Esophagus muscularis mucosa (tissue), 4 donors: Measurements from ENCODE around the gene SLC35F3. TPM values are rescaled to one million over a fixed set of nuclear protein-coding genes. Genes with fewer than 3 reads are reported as not detected.

Experiments used
- DNase-seq: peaks from one replicate; pipeline ENCODE4 v3.0.0-alpha.2; 2017; ENCODE audit errors: extremely low spot score
- H3K27ac ChIP-seq, 4 donors: fragments of 200-600 bp; sonication (generic); replicated peaks in 1 of 4; 1 replicate in 3 of 4; 2 replicates in 1 of 4; pipeline ENCODE4 v1.5.1; 2016 to 2019; ENCODE audit warnings: mild to moderate bottlenecking in 1 of 4
- H3K27me3 ChIP-seq, 4 donors: fragments of 200-600 bp; sonication (generic); one replicate each; pipeline versions ENCODE4 v1.5.1 to v1.6.0; 2016 to 2019
- H3K36me3 ChIP-seq, 4 donors: fragments of 200-600 bp; sonication (generic); one replicate each; pipeline ENCODE4 v1.5.1; 2016 to 2019
- H3K4me1 ChIP-seq, 4 donors: fragments of 200-600 bp; sonication (generic); one replicate each; pipeline ENCODE4 v1.5.1; 2016 to 2019
- H3K4me3 ChIP-seq, 4 donors: fragments of 200-600 bp; sonication (generic); 1 replicate in 2 of 4; 2 replicates in 2 of 4; pipeline ENCODE4 v1.5.1; 2016 to 2019; ENCODE audit warnings: mild to moderate bottlenecking in 4 of 4, moderate library complexity in 1 of 4
- H3K9me3 ChIP-seq, 4 donors: fragments of 200-600 bp; sonication (generic); 1 replicate in 3 of 4; 2 replicates in 1 of 4; pipeline ENCODE4 v1.5.1; 2016 to 2019
- CTCF ChIP-seq, 3 experiments: fragments of 200-600 bp in 2 of 3; fragments of 450-650 bp in 1 of 3; sonication (generic) in 2 of 3; IDR thresholded peaks; one replicate each; pipeline ENCODE4 v1.5.1; 2017 to 2019; ENCODE audit warnings: antibody characterized with exemption in 3 of 3, mild to moderate bottlenecking in 2 of 3, moderate library complexity in 1 of 3
- EP300 ChIP-seq: sonication (generic); formaldehyde crosslinking; IDR thresholded peaks from one replicate; pipeline ENCODE4 v1.6.1; 2017; ENCODE audit warnings: antibody characterized with exemption
- POLR2A ChIP-seq: fragments of 450-650 bp; IDR thresholded peaks from one replicate; pipeline ENCODE4 v1.6.1; 2017; ENCODE audit warnings: antibody characterized with exemption, moderate library complexity, mild to moderate bottlenecking, low read depth
- POLR2AphosphoS5 ChIP-seq, 2 donors: sonication (generic); formaldehyde crosslinking; IDR thresholded peaks; one replicate each; pipeline ENCODE4 v1.6.1; 2017; ENCODE audit warnings: antibody characterized with exemption in 2 of 2
- WGBS: methylation state at CpG from one replicate; pipeline ENCODE4 v1.1.5; 2018; 5-methylcytosine and 5-hydroxymethylcytosine counted together
- intact Hi-C: fragments of 100-400 bp; cut with DNase I; formaldehyde crosslinking; loops from one replicate; pipeline ENCODE4 v1.15.1; 2023
- small RNA-seq, 3 donors: library from RNA; depleted of rRNA; stranded (forward); fragments of <200 nt; gene quantifications; one replicate each; pipeline ENCODE3, GENCODE V24; 2016
- total RNA-seq, 4 donors: library from RNA; depleted of rRNA; stranded (reverse); fragments of >200 nt; gene quantifications; one replicate each; pipeline versions ENCODE4 v1.1.0 to v1.2.1, GENCODE V29; 2016

Gene SLC35F3
- total RNA-seq, 4 donors from 2014 or later = 0.34 TPM; not detected in 3

DNA sequence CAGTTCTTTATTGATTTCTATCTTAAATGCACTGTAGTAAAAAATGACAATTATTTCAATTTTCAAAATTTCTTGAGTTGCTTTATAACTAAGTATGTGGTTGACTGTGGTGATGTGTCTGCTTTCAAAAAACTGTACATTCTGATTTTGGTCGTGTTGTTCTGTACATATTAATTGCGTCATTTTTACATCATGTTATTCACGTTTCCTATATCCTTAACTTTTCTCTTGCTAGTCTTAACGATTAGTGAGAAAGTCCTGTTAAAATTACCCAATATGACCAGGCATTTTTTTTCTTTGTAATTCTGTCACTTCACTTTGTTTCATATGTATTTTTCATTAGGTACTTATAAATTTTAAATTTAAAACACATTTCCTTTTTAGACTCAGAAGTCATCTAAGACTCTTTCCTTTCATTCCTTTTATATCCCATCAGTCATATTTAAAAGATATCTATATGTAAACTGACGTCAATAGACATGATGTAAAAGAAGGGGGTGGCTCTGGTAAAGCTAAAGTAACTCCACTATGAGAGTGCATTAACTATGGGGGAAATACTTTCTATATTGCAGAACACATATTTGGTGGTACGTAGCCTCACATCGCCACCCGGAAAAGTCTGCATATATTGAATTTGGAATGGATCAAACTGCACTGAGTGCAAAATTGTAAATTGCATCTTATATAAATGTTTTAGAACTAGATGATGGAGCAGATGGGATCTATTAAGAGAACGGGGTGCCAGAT, 467.7 kb downstream of the SLC35F3 start:
- TF ChIP-seq POLR2AphosphoS5 (IDR thresholded peaks at IDR 0.05) = no peak
- no peak for TF ChIP-seq CTCF (IDR thresholded peaks at IDR 0.05)
- TF ChIP-seq POLR2A = no peak
- TF ChIP-seq EP300 = no peak
- H3K4me1 ChIP-seq = peaks cover 13 to 33% (median 25%) of the 10 kb centered on the region in 4 donors
- H3K27ac ChIP-seq = peak overlapping the region in 2 of 4 donors; percentile 88 to 92
- H3K9me3 ChIP-seq = no peaks in the 10 kb centered on the region
- peaks cover 0 to 18% (median 16%) of the 10 kb centered on the region in 4 donors for H3K36me3 ChIP-seq
- WGBS = 58% methylated on average over 9 of the region's 9 CpGs
- H3K4me3 ChIP-seq = peak overlapping the region; percentile 72 to 96 (median 88)
- intact Hi-C loops = no loop called here
- no peak for DNase-seq
- peaks cover 0 to 7% (median 0%) of the 10 kb centered on the region in 4 donors for H3K27me3 ChIP-seq

GRCh38 chr1:234373064-234373958, 468.8 kb downstream of the SLC35F3 start, which contains the start of gene COA6:
TSS of gene COA6 (plus strand) at chr1:234373456. CDS start at chr1:234373467, 11 bp downstream.
- Histone ChIP-seq H3K27ac (peak within 1 kb of the TSS; percentile 88 to 95 (median 93)), H3K36me3 (peaks cover 6 to 30% (median 25%) of the 10 kb centered on the region in 4 donors), H3K9me3 (no peaks in the 10 kb centered on the region), H3K27me3 (no peaks in the 10 kb centered on the region), H3K4me3 (peak within 1 kb of the TSS; percentile 72 to 96 (median 88)), H3K4me1 (peaks cover 13 to 33% (median 25%) of the 10 kb centered on the region in 4 donors)
- DNase-seq = peak; percentile 98
- intact Hi-C loops = no loop called here
- under 1% methylated on average over 39 of the region's 62 CpGs for WGBS
- peak; percentile 79 to 96 for TF ChIP-seq POLR2AphosphoS5 (IDR thresholded peaks at IDR 0.05)
- TF ChIP-seq POLR2A = peak; percentile 44
- TF ChIP-seq CTCF (IDR thresholded peaks at IDR 0.05) = no peak

- peak overlapping the region; percentile 88 to 95 (median 93) for H3K27ac ChIP-seq
- 8% methylated on average over 6 of the region's 6 CpGs for WGBS
- no peak for DNase-seq
- intact Hi-C loops = no loop called here
- H3K9me3 ChIP-seq = no peaks in the 10 kb centered on the region
- peaks cover 8 to 34% (median 28%) of the 10 kb centered on the region in 4 donors for H3K36me3 ChIP-seq
- peaks cover 13 to 33% (median 25%) of the 10 kb centered on the region in 4 donors for H3K4me1 ChIP-seq
- TF ChIP-seq CTCF (IDR thresholded peaks at IDR 0.05) (no peak), POLR2A (no peak), POLR2AphosphoS5 (IDR thresholded peaks at IDR 0.05) (no peak), EP300 (no peak)
- H3K4me3 ChIP-seq = peak overlapping the region; percentile 72 to 96 (median 88)
- no peaks in the 10 kb centered on the region for H3K27me3 ChIP-seq
Observed at GRCh38 chr1:234373959-234374254, 469.4 kb downstream of the SLC35F3 start.

Small RNAs within 50 kb of the gene (small RNA-seq; reads per million reads assigned to genes)
- gene MIR4671 = 0 reads per million in 3 donors
